ENCODE results near the gene SGPL1.

The SGPL1 gene

GRCh38 chr10:70781461-70782051, 34.2 kb upstream of the SGPL1 start:
- no peak for DNase-seq

DNA sequence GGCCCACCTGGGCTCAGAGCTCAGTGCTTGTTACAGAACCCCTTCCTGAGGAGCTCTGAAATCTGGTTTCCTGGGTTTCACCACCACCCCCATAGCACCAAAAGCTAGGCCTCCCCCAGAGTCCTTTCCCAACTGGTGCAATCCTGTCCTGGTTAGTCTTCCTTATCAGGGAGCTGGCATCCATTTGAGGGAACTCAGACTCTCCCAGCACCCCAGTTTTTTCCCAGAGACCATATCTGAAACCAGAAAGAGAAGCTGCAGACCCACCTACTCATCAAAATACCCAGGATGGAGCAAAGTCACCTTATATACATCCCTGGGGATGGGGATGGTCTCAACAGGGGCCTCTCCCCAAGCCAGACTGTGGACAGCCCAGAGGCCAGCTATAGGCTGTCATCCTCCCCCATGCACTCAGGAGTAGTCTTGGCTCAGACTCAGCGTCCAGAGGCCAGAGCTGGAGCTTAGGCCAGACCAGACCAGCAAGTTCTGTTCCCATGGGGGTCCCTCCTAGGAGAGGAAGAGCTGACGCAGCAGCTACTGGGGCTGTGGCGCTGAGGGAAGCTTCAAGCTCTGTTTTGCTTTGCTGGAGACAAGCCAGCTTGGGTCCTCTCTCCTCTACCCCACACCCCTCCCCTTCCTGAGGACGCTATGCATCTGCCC, 33.5 kb upstream of the SGPL1 start:
- DNase-seq, result no peak

GRCh38 chr10:70782746-70783680, 32.7 kb upstream of the SGPL1 start:
- no peak for DNase-seq

GRCh38 chr10:70784016-70784415, 31.7 kb upstream of the SGPL1 start:
- DNase-seq, result no peak

DNA sequence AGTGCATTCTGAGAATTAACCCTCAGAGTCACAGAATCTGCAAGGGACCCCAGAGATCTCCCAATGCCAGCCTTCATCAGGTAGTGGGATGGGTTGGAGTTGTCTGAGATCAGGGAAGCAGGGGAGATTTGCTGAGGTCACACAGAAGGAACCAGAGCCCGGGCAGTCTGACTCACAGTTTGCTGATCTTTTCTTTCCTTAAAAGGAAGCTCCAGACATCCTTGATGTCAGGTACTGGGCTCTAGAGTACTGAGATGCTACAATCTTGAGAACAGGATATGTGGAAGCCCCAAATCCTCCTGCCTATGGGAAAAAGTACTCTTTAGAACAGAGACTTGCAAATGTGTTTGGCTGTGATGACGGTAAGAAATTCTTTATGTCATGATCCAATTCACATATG, 31.3 kb upstream of the SGPL1 start:
- no peak for DNase-seq

DNA sequence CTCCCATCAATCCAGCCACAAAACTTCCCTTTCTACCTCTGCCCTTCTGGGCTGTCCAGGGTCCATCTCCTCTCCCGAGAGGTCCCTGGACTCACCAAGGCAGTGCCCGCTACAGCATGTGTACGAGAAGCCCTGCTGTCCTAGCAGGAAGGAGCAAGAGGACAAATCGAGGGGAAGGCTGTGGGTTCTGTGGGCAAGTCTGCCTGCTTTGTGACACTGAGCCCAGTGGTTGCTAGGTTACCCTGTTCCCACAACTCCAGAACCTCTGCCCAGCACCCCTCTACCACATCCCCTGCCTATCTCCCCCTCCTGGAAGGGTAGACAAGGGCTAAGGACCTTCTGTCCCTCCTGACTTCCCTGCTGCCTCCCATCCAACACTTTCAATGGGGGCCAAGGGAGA, 30.6 kb upstream of the SGPL1 start, which contains the start of gene TBATA:
Gene TBATA (minus strand): TSS at position 188 of the 400 bp plus-strand sequence. CDS start 1,998 bp downstream, outside the sequence.
- DNase-seq, result no peak

- DNase-seq, result no peak
These were observed 28.8 kb upstream of the SGPL1 start for GRCh38 chr10:70786799-70787415.

DNA sequence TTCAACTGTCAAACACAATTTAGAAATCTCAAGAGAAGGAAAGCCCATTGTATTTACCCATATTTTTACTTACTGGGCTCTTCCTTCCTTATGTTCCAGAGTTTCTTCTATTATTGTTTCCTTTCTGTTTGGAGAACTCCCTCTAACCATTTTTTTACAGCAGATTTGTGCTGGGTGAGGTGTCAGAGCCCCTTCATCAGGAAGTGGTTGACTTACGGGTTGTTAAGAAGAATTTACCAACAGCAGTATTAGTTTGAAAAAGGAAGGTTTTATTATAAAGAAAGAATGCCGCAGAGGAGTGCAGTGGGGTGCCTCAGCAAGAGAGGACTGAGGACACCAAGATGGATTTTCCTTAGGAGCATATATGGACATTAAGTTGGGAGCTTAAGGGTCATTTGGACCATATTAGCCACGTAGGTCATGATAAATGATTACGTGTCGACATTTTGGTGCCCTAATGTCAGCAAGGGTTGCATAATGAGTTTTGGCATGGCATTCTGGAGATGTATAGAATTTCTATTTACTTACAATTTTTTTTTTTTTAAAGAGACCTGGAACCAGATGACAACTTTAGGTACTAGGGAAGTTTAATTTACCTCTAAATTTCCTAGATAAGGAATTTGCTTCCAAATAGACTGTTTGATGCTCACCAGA, 24.2 kb upstream of the SGPL1 start:
- DNase-seq, result no peak

- no peak for DNase-seq
These were observed 20.1 kb upstream of the SGPL1 start for GRCh38 chr10:70795613-70796012.

GRCh38 chr10:70797840-70798239, 17.9 kb upstream of the SGPL1 start:
- DNase-seq, result no peak

GRCh38 chr10:70799124-70799523, 16.6 kb upstream of the SGPL1 start:
- no peak for DNase-seq

DNA sequence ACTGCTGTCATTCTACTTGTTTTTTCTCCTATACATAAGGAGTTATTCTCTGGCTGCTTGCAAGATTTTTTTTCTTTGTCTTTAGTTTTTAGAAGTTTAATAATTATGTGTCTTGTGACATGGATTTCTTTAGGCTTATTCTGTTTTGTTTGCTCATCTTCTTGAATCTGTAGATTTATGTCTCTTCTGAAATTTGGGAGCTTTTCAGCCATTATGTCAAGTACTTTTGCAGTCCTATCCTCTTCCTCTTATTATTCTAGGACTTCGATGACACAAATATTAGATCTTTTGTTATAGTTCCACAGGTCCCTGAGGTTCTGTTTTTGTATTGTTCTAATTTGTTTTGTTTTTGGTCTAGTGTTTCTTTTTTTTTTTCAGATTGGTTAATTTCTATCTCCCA, 13.9 kb upstream of the SGPL1 start:
- DNase-seq, result no peak

- peak; percentile 81 to 95 for DNase-seq
These were observed 11.8 kb upstream of the SGPL1 start for GRCh38 chr10:70803775-70804420.

- no peak for DNase-seq
These were observed 11.3 kb upstream of the SGPL1 start for GRCh38 chr10:70804421-70804808.

DNA sequence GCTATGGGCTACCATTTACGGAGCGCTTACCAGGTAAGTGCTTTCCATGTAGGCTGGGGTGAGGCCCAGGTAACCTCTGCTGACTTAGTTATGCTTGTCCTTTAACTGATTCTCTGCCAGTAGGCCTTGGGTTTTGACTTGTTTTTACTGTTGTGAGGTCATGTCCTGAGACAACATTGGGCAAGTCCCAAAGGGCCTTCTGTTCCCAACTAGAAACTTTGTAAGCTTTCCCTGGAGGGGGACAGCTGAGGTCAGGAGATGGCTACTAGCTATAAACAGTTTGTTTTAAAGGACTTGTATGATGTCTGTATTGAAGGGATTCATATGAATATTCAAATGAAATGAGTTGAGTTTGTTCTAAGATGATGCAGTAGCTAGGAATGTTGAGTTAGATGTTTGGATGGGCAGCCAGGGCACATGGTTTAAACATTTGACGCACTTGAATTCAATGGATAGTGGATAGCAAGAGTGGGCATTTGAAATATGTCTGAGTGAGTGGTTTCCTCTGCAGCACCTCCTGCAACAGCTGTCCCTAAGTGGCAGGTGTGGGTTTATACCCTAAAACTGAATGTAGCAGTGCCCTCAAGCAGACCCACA, 10.0 kb upstream of the SGPL1 start:
- no peak for DNase-seq

- no peak for DNase-seq
These were observed 8.9 kb upstream of the SGPL1 start for GRCh38 chr10:70806841-70807240.

- no peak for DNase-seq
These were observed 8.2 kb upstream of the SGPL1 start for GRCh38 chr10:70807556-70807955.

- DNase-seq, result no peak
These were observed 6.6 kb upstream of the SGPL1 start for GRCh38 chr10:70809011-70809611.

GRCh38 chr10:70809726-70810125, 6.0 kb upstream of the SGPL1 start:
- DNase-seq, result no peak

DNA sequence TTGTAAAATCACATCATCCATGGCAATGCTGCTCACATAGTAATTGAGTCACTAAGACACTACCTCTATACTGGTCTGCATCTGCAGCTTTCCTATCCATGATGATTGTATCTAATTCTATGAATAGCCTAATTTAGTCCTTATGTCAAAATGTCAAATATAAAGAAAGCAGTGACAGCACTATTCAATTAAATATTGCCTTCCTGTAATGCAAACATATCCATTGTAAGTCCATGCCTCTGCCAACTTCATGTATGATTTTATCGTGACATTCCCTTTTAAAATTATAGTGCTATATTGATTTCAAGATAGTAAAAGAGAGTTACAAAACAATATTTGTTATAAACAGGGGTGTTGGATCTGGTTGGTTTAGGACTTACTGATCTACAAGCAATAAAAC, 4.8 kb upstream of the SGPL1 start:
- no peak for DNase-seq

- DNase-seq, result no peak
These were observed 3.9 kb upstream of the SGPL1 start for GRCh38 chr10:70811881-70812280.
